ENCODE results near the gene SESN2.

DNA sequence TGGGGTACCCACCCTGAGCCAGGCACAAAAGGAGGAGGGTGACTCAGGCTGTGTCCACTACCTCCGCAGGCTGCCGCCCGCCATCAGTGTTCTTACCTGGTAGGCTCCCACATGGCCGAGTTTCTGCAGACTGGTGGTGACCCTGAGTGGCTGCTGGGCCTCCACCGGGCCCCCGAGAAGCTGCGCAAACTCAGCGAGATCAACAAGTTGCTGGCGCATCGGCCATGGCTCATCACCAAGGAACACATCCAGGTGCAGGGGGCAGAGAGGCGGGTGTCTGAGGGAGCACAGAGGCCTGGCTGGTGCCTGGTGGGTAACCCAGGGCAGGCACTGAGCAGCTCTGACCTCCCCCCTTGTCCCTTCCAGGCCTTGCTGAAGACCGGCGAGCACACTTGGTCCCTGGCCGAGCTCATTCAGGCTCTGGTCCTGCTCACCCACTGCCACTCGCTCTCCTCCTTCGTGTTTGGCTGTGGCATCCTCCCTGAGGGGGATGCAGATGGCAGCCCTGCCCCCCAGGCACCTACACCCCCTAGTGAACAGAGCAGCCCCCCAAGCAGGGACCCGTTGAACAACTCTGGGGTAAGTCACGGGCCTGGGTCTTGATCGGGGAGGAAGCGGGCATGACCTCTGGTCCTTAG is 13.0 kb downstream of the SESN2 start:
- TF ChIP-seq NFXL1 (IDR thresholded peaks at IDR 0.05; ENCODE audit: borderline replicate concordance), result no peak
- TF ChIP-seq, protein P1, sequence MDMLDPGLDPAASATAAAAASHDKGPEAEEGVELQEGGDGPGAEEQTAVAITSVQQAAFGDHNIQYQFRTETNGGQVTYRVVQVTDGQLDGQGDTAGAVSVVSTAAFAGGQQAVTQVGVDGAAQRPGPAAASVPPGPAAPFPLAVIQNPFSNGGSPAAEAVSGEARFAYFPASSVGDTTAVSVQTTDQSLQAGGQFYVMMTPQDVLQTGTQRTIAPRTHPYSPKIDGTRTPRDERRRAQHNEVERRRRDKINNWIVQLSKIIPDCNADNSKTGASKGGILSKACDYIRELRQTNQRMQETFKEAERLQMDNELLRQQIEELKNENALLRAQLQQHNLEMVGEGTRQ (IDR thresholded peaks at IDR 0.05; ENCODE audit: borderline replicate concordance, low read depth, low read length), result no peak

Measured in GM12878 (cell line).